Measurements from ENCODE around the gene RERG.

Gene RERG

GRCh38 chr12:15218794-15219193 is 2.4 kb downstream of the RERG start:
- DNase-seq (ENCODE audit: low read depth in 2 of 2) = no peak

DNA sequence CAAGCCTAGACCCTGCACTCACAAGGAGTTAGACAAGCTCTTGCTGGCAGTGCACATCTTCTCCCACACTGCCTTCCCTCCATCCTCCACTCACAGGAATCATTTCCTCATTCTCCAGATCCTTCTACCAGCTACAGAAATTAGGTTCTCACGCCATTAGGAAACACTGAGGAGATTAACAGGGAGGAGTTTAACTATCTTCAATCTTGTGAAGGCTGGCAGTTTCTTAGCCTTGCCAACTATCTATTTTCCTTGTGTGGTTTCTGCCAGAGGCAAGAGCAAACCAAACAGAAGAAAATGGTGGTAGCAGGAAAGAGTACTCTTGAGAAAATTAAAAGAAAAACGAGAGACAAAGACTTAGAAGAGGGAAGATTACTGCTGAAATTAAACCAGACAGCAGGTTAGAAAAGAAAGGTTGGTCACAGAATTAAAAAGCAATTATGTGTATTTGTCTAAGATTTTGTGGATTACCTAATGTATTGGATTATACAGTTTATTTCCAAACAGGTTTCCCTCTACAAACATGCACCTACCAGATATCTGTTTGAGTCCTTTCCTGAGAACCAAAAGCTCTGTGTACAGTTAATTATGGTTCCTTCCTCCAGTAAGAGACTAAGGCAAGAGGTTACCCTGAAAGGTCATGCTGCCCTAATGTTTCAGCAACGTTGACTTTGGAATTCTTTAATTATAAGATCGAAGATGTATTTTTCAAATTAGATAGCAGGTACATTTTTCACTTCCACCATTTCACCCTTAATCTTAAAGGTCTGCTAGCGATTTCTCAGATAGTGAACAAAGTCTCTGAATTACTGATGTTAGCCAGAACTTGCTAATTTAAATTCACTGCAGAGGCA is 5.0 kb downstream of the RERG start:
- no peak for DNase-seq (ENCODE audit: low read depth in 2 of 2)

DNA sequence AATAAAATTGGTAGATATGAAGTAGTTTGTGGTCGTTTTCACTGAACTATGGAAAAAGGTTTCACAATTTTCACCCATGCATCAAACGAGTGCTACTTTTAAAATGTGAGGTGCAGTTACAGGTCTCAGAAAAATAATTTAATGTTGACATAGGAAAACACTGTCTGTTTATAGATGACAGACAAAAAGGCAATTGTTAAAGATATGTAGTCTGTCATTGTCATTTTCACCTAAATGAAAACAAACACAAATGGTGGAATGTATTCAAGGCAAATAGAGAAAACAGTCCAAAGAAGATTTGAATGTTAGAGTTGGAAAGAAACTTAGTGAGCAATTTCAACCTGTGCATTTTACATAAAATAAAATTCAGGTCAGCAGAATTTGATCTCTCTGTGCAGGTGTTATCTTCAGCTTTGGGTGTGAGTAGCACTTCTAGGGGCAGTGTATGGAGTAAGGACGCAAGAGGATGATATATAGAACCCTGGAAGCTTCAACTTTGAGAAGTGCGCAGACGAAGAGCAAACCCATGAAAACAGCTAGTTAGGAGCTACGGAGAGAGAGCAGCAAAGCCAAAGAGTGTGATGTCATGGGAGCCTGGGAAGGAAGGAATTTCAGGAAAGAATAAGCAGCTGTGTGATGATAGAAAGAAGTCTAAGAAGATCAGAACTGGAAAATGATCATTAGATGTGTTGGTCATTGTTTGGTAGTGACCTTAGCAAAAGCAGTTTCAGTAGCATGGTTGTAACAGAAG is 6.2 kb downstream of the RERG start:
- DNase-seq (ENCODE audit: low read depth in 2 of 2) = no peak

DNA sequence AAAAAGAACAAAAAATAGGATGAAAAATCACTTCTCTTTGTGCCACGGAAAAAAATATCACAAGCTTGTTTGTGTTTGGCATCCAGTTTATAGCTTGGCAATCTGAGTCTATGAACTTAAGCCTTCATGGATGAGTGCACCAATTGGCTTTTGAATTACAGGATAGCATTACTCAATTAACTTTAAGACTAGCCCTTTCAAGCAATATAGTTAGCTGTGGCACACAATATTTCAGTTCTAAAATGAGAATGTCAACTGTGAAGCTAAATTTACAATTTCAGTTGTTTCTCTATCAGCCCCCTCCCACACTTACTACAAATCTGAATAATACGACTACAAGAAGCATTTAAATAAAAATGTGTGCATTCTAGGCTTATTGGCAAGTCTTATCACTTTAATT is 8.3 kb downstream of the RERG start:
- no peak for DNase-seq (ENCODE audit: low read depth in 2 of 2)

DNA sequence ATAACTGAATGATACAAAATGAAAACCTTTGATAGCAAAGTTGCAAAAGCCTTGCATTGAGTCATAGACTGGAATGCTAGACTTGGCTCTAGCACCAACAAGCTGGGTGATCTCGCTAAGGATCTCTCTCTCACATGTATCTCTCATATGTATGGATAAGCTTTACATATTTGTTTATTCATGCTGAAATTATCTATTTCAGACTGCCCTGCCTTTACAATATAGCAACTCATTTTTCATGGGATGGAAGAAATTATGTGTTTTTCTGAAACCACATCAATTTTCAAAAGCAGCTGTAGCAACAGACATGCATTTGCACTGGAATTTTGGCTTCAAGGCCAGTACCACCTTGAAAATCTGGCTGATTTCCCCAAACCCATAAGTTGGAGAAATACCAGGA is 11.4 kb downstream of the RERG start:
- DNase-seq (ENCODE audit: low read depth in 2 of 2) = no peak

- DNase-seq (ENCODE audit: low read depth in 2 of 2) = no peak
Observed at GRCh38 chr12:15208871-15209656, 12.2 kb downstream of the RERG start.

DNA sequence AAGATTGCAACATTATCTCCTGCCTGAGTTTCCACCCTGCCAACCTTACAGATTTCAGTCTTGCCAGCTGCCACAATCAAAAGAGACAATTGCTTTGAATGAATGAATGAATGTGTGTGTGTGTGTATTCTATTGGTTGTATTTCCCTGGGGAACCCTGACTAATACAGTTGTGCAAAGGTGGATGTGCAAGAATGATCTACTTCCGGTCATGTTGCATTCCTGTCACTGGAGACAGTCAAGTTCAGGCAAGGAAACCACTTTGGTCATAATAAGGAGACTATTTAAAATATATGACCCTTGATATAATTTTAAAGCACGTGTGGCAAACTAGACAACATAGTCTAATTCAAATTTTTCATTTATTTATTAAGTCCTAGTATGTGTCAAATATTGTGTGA is 13.1 kb downstream of the RERG start:
- DNase-seq (ENCODE audit: low read depth in 2 of 2) = no peak

GRCh38 chr12:15206831-15207389 is 14.3 kb downstream of the RERG start:
- no peak for DNase-seq (ENCODE audit: low read depth in 2 of 2)

DNA sequence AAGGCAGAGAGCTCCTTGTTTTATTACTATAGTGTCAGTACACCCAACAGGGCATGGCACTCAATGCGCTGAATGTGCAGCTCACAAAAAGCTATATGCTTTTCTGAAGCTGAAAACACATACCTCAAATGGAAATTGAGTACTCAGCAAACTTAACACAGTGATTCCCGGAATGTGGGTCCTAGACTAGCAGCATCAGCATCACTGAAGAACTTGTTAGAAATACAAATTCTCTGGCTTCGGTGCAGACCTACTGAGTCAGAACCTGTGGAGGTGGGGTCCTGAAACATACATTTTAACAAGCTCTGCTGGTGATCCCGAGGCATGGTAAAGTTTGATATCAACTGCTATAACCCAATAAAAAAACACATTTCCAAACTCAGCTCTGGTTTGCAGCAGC is 14.9 kb downstream of the RERG start:
- DNase-seq (ENCODE audit: low read depth in 2 of 2) = no peak

- no peak for DNase-seq (ENCODE audit: low read depth in 2 of 2)
Observed at GRCh38 chr12:15205341-15206010, 15.7 kb downstream of the RERG start.

- DNase-seq (ENCODE audit: low read depth in 2 of 2) = no peak
Observed at GRCh38 chr12:15201456-15201855, 19.8 kb downstream of the RERG start.

DNA sequence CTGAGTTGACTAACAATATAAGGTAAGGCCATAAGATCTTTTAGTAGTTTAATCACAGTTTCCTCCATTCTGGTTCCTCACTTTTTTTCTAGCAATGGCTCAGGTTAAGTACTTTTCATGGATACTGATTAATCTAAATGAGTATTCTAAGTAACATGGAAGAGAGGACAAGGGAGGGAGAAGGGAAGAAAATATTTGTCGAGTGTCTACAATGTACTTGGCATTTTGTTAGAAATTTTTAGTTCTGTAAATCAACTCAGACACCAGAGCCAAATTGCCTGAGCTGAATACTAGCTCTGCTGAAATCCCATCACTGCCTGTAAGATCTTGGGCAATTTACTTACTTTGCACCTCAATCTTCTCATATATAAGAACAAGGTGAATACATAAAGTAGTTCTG is 20.2 kb downstream of the RERG start:
- DNase-seq (ENCODE audit: low read depth in 2 of 2) = no peak

DNA sequence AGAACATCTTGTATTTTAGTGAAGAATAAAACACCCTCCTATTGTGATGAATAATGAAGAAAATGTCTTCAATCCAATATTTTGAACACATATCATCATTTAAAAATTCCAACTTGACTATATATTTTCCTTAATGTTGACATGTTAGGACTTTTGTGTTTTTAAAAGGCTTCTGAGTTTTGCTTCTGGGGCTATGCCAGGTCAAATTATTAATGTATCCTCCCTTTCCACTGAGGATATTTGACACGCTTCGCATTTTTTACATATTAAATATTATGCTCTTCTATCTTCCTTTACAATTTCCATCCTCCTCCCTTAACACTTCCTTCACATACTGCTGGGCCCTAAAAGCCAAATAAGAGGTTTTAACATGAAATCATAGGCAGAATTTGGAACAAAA is 20.6 kb downstream of the RERG start:
- no peak for DNase-seq (ENCODE audit: low read depth in 2 of 2)

- no peak for DNase-seq (ENCODE audit: low read depth in 2 of 2)
Observed at GRCh38 chr12:15199930-15200329, 21.3 kb downstream of the RERG start.

DNA sequence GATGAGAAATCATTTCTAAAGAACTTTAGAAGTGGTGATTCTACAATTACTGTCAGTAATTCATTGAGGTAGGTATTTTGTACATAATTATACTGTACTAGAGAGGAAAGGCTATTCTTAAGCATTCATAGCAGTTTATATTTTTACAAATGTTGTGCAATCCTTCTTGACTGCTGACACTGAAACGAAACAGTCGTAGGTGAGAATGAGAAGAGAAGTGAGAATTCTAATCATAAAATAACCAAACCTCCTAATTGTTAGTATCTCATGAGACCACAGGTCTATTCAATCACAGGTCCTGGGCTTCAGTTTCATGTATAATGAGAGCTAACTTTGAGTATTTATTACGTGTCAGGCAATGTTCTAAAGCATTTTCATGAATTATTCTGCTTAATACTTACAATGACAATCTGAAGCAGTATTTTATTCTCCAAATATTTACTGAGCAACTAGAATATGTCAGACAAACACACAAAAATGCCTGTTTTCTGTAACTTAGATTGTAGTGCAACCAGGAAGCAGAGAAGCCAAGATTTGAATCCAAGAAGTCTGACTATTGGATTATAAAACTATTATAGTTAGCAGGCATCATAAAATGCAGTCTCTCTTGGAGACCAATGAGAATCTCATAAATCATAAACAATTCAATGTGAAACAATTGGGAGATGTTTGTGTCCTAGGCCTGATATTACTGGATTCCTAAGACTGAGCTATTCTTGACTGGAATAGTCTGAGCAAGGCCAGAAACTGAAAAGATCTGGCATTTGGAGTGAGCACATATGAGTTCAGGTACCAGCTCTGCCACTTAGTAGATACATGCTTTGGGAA is 24.3 kb downstream of the RERG start:
- no peak for DNase-seq (ENCODE audit: low read depth in 2 of 2)

DNA sequence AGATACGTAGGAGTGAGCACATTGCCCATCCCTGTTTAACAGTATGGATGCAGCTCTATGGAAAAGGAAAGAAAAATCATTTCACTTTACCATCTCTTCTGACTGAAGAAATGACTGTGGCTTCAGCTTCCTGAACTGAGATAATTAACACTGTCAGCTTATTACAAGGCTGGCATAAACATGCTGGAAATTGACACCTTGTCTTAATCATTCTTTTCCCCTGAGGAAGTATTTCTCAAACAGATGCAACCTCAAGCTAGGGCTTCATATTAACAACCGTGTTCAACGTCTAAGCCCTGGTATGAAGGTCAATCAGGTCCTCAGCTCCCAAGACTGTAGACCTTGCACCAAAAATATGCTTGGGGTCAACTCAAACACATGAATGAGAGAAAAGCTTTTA is 25.0 kb downstream of the RERG start:
- no peak for DNase-seq (ENCODE audit: low read depth in 2 of 2)

GRCh38 chr12:15194456-15195368 is 26.5 kb downstream of the RERG start:
- no peak for DNase-seq (ENCODE audit: low read depth in 2 of 2)

- DNase-seq (ENCODE audit: low read depth in 2 of 2) = no peak
Observed at GRCh38 chr12:15193946-15194345, 27.3 kb downstream of the RERG start.

DNA sequence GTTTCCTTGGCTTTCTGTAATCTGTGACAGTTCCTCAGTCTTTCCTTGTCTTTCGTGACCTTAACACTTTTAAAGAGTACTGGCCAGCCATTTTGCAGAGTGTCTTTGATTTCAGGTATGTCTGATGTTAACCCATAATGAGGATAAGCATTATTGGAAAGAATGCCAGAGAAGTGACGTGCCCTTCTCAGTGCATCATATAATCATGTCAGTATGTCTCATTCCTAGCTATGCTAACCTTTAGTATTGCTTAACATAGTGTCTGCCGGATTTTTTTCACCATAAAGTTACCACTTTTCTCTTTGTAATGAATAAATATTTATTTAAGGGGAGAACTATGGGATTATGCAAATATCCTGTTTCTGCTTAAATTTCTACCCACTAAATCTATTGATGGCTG is 28.5 kb downstream of the RERG start:
- no peak for DNase-seq (ENCODE audit: low read depth in 2 of 2)

DNA sequence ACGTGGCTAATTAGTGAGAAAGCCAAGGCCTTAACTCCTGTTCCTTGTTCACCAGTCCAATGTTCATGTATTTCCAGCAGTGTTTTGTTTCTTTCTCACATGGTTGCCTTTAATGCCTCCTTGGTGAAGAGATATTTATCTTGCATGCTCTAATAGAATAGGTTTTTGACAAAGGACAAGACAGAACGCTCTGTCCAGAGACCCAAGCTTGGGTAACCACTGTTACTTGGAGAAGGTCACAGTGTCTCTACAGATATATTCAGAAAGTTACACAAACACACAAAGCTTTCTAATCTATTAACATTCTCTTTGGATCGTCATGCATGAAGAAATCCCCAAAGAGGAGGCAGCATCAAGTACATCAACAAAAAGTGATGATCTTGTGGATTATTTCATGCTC is 33.1 kb downstream of the RERG start:
- DNase-seq (ENCODE audit: low read depth in 2 of 2) = no peak
